H1 (cell line): ENCODE measurements around the gene RPL14. TPM values are rescaled to one million over a fixed set of nuclear protein-coding genes. Genes with fewer than 3 reads are reported as not detected.

Experiments used
- CTCF ChIA-PET: fragments of 300-600 bp; sonication (Branson Sonifier 250); formaldehyde crosslinking; loops from one replicate; lab custom pipeline; 2021; ENCODE audit not compliant: partially characterized antibody; lab: Charles Lee
- POLR2A ChIA-PET: fragments of 300-600 bp; sonication (Branson Sonifier 250); formaldehyde crosslinking; loops from one replicate; lab custom pipeline; 2021; ENCODE audit warnings: inconsistent platforms; ENCODE audit not compliant: partially characterized antibody; lab: Charles Lee
- DNase-seq, 2 experiments: peaks; one replicate each; pipeline versions ENCODE4 v3.0.0 to v3.0.0-alpha.2; 2010 to 2022; ENCODE audit warnings: low spot score in 2 of 2, low read depth in 1 of 2, mixed read lengths in 1 of 2
- FAIRE-seq: peaks from 2 replicates; lab custom pipeline; 2011; peaks lifted over from hg19 to GRCh38; lab: Jason Lieb, UNC
- H2AFZ ChIP-seq: 2 replicates; pipeline ENCODE4 v1.8.1; 2012; ENCODE audit warnings: low read length, inconsistent platforms
- H2AK5ac ChIP-seq: 2 replicates; pipeline ENCODE4 v1.6.1; 2013; ENCODE audit warnings: low read depth, low read length
- H2BK120ac ChIP-seq: replicated peaks from 2 replicates; pipeline ENCODE3; 2013; ENCODE audit warnings: low read depth, low read length, inconsistent platforms
- H2BK12ac ChIP-seq: 2 replicates; pipeline ENCODE4 v1.6.1; 2013; ENCODE audit warnings: low read depth, low read length
- H2BK15ac ChIP-seq: 2 replicates; pipeline ENCODE4 v1.6.1; 2013; ENCODE audit warnings: low read length
- H2BK20ac ChIP-seq: 2 replicates; pipeline ENCODE4 v1.6.1; 2013; ENCODE audit warnings: low read length
- H2BK5ac ChIP-seq: 2 replicates; pipeline ENCODE4 v1.6.1; 2013; ENCODE audit warnings: low read depth, low read length
- H3K14ac ChIP-seq: 2 replicates; pipeline ENCODE4 v1.6.1; 2013; ENCODE audit warnings: inconsistent platforms; ENCODE audit not compliant: insufficient read length
- H3K18ac ChIP-seq: 2 replicates; pipeline ENCODE4 v1.6.1; 2013; ENCODE audit warnings: low read length; ENCODE audit errors: extremely low read depth
- H3K23ac ChIP-seq: 2 replicates; pipeline ENCODE4 v1.6.1; 2013; ENCODE audit warnings: inconsistent platforms; ENCODE audit not compliant: insufficient read length
- H3K23me2 ChIP-seq: 2 replicates; pipeline ENCODE4 v1.6.1; 2013; ENCODE audit warnings: low read depth, low read length
- H3K27ac ChIP-seq: 2 replicates; pipeline ENCODE4 v1.6.1; 2011; ENCODE audit warnings: low read depth, low read length, inconsistent platforms
- H3K27me3 ChIP-seq, 4 experiments: replicated peaks in 1 of 4; 1 replicate in 1 of 4; 2 replicates in 3 of 4; pipeline versions ENCODE4 v1.6.1 to v1.8.1; 2011 to 2013; ENCODE audit warnings: low read length in 3 of 4, mild to moderate bottlenecking in 3 of 4, inconsistent platforms in 2 of 4, mixed read lengths in 2 of 4, moderate library complexity in 1 of 4; ENCODE audit not compliant: control insufficient read depth in 3 of 4, insufficient read depth in 3 of 4; ENCODE audit errors: extremely low read depth in 1 of 4
- H3K36me3 ChIP-seq, 4 experiments: 2 replicates each; pipeline versions ENCODE4 v1.6.1 to v1.8.1; 2011 to 2013; ENCODE audit warnings: mild to moderate bottlenecking in 4 of 4, low read length in 3 of 4, moderate library complexity in 2 of 4, control low read depth in 1 of 4, inconsistent platforms in 1 of 4; ENCODE audit not compliant: insufficient read depth in 4 of 4, control insufficient read depth in 2 of 4
- H3K4ac ChIP-seq: replicated peaks from 2 replicates; pipeline ENCODE3; 2013; ENCODE audit warnings: low read length, low read depth, mixed read lengths, inconsistent platforms; ENCODE audit not compliant: insufficient read length
- H3K4me1 ChIP-seq, 4 experiments: replicated peaks in 1 of 4; 1 replicate in 1 of 4; 2 replicates in 3 of 4; pipeline versions ENCODE4 v1.6.1 to v1.8.1; 2011 to 2013; ENCODE audit warnings: low read length in 3 of 4, inconsistent platforms in 2 of 4, mixed read lengths in 1 of 4; ENCODE audit not compliant: insufficient read depth in 4 of 4, control insufficient read depth in 3 of 4
- H3K4me2 ChIP-seq, 2 experiments: 2 replicates each; pipeline versions ENCODE4 v1.6.1 to v1.8.1; 2011 to 2013; ENCODE audit warnings: low read depth in 2 of 2, low read length in 2 of 2, control low read depth in 1 of 2, inconsistent platforms in 1 of 2, mild to moderate bottlenecking in 1 of 2; ENCODE audit not compliant: insufficient read depth in 1 of 2
- H3K4me3 ChIP-seq, 4 experiments: fragments of 200-600, 300-600 bp in 1 of 4; sonication (generic), shearing (Covaris generic), sonication (Bioruptor Twin) in 1 of 4; 2 replicates each; pipeline versions ENCODE4 v1.5.1 to v1.8.1; 2011 to 2016; ENCODE audit warnings: low read length in 4 of 4, low read depth in 3 of 4, control low read depth in 2 of 4, inconsistent platforms in 2 of 4, mild to moderate bottlenecking in 2 of 4, mixed read lengths in 1 of 4, moderate library complexity in 1 of 4; ENCODE audit not compliant: insufficient read depth in 2 of 4; ENCODE audit errors: extremely low read depth in 1 of 4
- H3K56ac ChIP-seq: replicated peaks from 2 replicates; pipeline ENCODE3; 2013; ENCODE audit warnings: low read depth, mild to moderate bottlenecking, mixed read lengths, low read length, inconsistent platforms; ENCODE audit not compliant: insufficient read length
- H3K79me1 ChIP-seq: 2 replicates; pipeline ENCODE4 v1.6.1; 2013; ENCODE audit warnings: low read depth, low read length, control low read depth
- H3K79me2 ChIP-seq, 2 experiments: 2 replicates each; pipeline versions ENCODE4 v1.6.1 to v1.8.1; 2012 to 2013; ENCODE audit warnings: low read length in 2 of 2, mild to moderate bottlenecking in 2 of 2, inconsistent platforms in 1 of 2; ENCODE audit not compliant: insufficient read depth in 2 of 2, control insufficient read depth in 1 of 2
- H3K9ac ChIP-seq, 4 experiments: replicated peaks in 1 of 4; 1 replicate in 1 of 4; 2 replicates in 3 of 4; pipeline versions ENCODE4 v1.6.1 to v1.8.1; 2011 to 2013; ENCODE audit warnings: low read depth in 3 of 4, low read length in 3 of 4, control low read depth in 2 of 4, mild to moderate bottlenecking in 2 of 4, moderate library complexity in 2 of 4, inconsistent platforms in 1 of 4; ENCODE audit errors: extremely low read depth in 1 of 4
- H3K9me3 ChIP-seq, 2 experiments: 2 replicates each; pipeline versions ENCODE4 v1.6.1 to v1.8.1; 2012 to 2013; ENCODE audit warnings: mild to moderate bottlenecking in 2 of 2, moderate library complexity in 2 of 2, control low read depth in 1 of 2, inconsistent platforms in 1 of 2, low read depth in 1 of 2, low read length in 1 of 2, mixed read lengths in 1 of 2; ENCODE audit not compliant: insufficient read depth in 2 of 2
- H4K20me1 ChIP-seq, 2 experiments: replicated peaks in 1 of 2; 2 replicates each; pipeline versions ENCODE3 to v1.8.1; 2011 to 2013; ENCODE audit warnings: inconsistent platforms in 2 of 2, low read length in 2 of 2, mild to moderate bottlenecking in 1 of 2; ENCODE audit not compliant: insufficient read depth in 2 of 2, control insufficient read depth in 1 of 2
- H4K5ac ChIP-seq: 2 replicates; pipeline ENCODE4 v1.6.1; 2013; ENCODE audit warnings: low read length, low read depth, mixed read lengths, inconsistent platforms; ENCODE audit not compliant: insufficient read length
- H4K8ac ChIP-seq: 2 replicates; pipeline ENCODE4 v1.8.0; 2013; ENCODE audit warnings: mild to moderate bottlenecking, moderate library complexity, low read length, inconsistent platforms; ENCODE audit not compliant: insufficient read depth; ENCODE audit errors: extremely low read depth
- H4K91ac ChIP-seq: replicated peaks from 2 replicates; pipeline ENCODE3; 2013; ENCODE audit warnings: low read length, mixed read lengths, inconsistent platforms; ENCODE audit not compliant: insufficient read length
- CHD1 ChIP-seq: IDR thresholded peaks from 2 replicates; pipeline ENCODE4 v1.6.1; 2012; ENCODE audit warnings: low read depth, low read length, improper control_type of control experiment
- EGR1 ChIP-seq: IDR thresholded peaks from 2 replicates; pipeline ENCODE4 v1.6.1; 2011; ENCODE audit warnings: low read depth, low read length, borderline replicate concordance
- EP300 ChIP-seq, 2 experiments: IDR thresholded peaks; 1 replicate in 1 of 2; 2 replicates in 1 of 2; pipeline ENCODE4 v1.6.1; 2011 to 2012; ENCODE audit warnings: low read depth in 2 of 2, low read length in 2 of 2, mild to moderate bottlenecking in 2 of 2, borderline replicate concordance in 1 of 2, inconsistent platforms in 1 of 2, moderate library complexity in 1 of 2
- FOSL1 ChIP-seq: IDR thresholded peaks from 2 replicates; pipeline ENCODE4 v1.6.1; 2011; ENCODE audit warnings: mild to moderate bottlenecking, low read depth, low read length, moderate library complexity; ENCODE audit not compliant: insufficient read depth
- GABPA ChIP-seq: IDR thresholded peaks from 2 replicates; pipeline ENCODE4 v1.6.1; 2011; ENCODE audit warnings: mild to moderate bottlenecking, low read length, moderate library complexity, borderline replicate concordance; ENCODE audit not compliant: insufficient read depth
- SP2 ChIP-seq: IDR thresholded peaks from 2 replicates; pipeline ENCODE4 v1.6.1; 2012; ENCODE audit warnings: mild to moderate bottlenecking, low read length, inconsistent platforms
- TAF7 ChIP-seq: optimal IDR thresholded peaks from 2 replicates; pipeline ENCODE3; 2011; ENCODE audit warnings: low read depth, mild to moderate bottlenecking, inconsistent platforms, low read length, moderate library complexity, borderline replicate concordance
- ZNF274 ChIP-seq: IDR thresholded peaks from 2 replicates; pipeline ENCODE4 v1.7.0; 2012; ENCODE audit warnings: low read length, borderline replicate concordance; ENCODE audit errors: extremely low read depth
- WGBS, 2 experiments: shearing (Covaris generic) in 1 of 2; methylation state at CpG; one replicate each; pipeline versions ENCODE4 v1.1.6 to v1.1.7; 2013 to 2015; ENCODE audit warnings: low lambda C conversion rate in 2 of 2, mixed read lengths in 2 of 2, inconsistent platforms in 1 of 2, low coverage in 1 of 2, missing lambda C conversion rate in 1 of 2; ENCODE audit not compliant: insufficient replicate concordance in 2 of 2, insufficient coverage in 1 of 2, insufficient read length in 1 of 2; ENCODE audit errors: extremely low coverage in 1 of 2, missing lambda C conversion rate in 1 of 2; 5-methylcytosine and 5-hydroxymethylcytosine counted together
- polyA plus RNA-seq, 7 experiments: library from polyadenylated mRNA; depleted of rRNA in 3 of 7; stranded (reverse) in 5 of 7; unstranded in 2 of 7; fragments of >200 nt in 5 of 7; fragments of 200-250 nt in 2 of 7; gene quantifications; 1 replicate in 5 of 7; 2 replicates in 1 of 7; 4 replicates in 1 of 7; pipeline versions ENCODE4 v1.2.1 to v1.2.3, GENCODE V29; 2011 to 2013; ENCODE audit warnings: missing spikeins in 2 of 7, mixed read lengths in 2 of 7
- total RNA-seq: library from RNA; stranded (reverse); fragmentation: NEBNext Ultra II Directional; extraction: Animal tissue kit (Norgen Biotek cat#: 25700); gene quantifications from 2 replicates; pipeline ENCODE4 v1.2.1, GENCODE V29; 2021
- TF ChIP-seq, protein P1 (sequence below), 3 experiments: IDR thresholded peaks; 1 replicate in 2 of 3; 2 replicates in 1 of 3; pipeline versions ENCODE4 v1.5.1 to v1.6.1; 2011; ENCODE audit warnings: low read length in 3 of 3, mild to moderate bottlenecking in 3 of 3, inconsistent platforms in 2 of 3, low read depth in 1 of 3, moderate library complexity in 1 of 3; ENCODE audit not compliant: insufficient read depth in 1 of 3; ENCODE audit errors: control extremely low read depth in 1 of 3

RPL14 gene
- total and polyA plus RNA-seq, 2 of the 8 experiments (the other 6 are each of a cell fraction or from before 2014, with no cell fraction given), result 1,192 to 2,341 TPM

DNA sequence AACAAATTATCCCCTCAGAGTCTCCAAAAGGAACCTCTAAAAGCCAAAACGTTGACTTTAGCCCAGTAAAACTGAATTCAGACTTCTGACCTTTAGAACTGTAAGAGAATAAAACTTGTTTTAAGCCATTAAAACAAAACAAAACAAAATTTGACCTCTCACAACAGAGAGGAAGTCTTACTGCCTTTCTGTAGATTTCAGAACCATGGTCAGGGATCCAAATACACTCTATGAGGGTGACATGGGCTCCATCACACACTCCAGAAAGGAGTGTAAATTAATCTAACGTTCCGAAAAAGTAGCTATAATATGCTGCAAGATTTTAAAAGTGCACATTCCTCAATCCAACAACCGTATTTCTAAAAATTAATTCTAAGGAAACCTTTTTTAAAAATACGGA, 19.2 kb upstream of the RPL14 start:
- no peak overlapping the region for H3K4me2 ChIP-seq
- H2BK120ac ChIP-seq, result no peak overlapping the region
- no peak overlapping the region for H4K5ac ChIP-seq
- no peaks in the 10 kb centered on the region for H3K79me1 ChIP-seq
- H3K27ac ChIP-seq, result no peak overlapping the region
- H3K79me2 ChIP-seq, result no peaks in the 10 kb centered on the region
- H2BK15ac ChIP-seq, result no peak overlapping the region
- DNase-seq (no peak), FAIRE-seq (peak; percentile 24)
- no peak overlapping the region for H2BK20ac ChIP-seq
- no peak overlapping the region for H2BK5ac ChIP-seq
- H3K4ac ChIP-seq, result no peak overlapping the region
- H3K9me3 ChIP-seq, result peaks cover 0 to 3% of the 10 kb centered on the region in 2 experiments; a peak in 1 of 4 replicates
- no peak overlapping the region for H4K8ac ChIP-seq
- H3K56ac ChIP-seq, result no peak overlapping the region
- no peak overlapping the region for H3K18ac ChIP-seq
- H3K27me3 ChIP-seq, result no peaks in the 10 kb centered on the region
- no peaks in the 10 kb centered on the region for H3K4me1 ChIP-seq
- no peak overlapping the region for H2AFZ ChIP-seq
- no peak overlapping the region for H2BK12ac ChIP-seq
- H3K4me3 ChIP-seq, result no peak overlapping the region
- ChIA-PET CTCF (interaction anchor here (1.5 to 1.8 kb wide), 2 partner anchors 8 to 110 kb away, joined by 4 read pairs; no protein-coding TSS in a partner anchor), POLR2A (interaction anchor here (0.6 to 1.2 kb wide), 2 partner anchors 8 to 128 kb away, joined by 3 read pairs; partner anchors contain the start of gene EIF1B)
- H3K36me3 ChIP-seq, result no peaks in the 10 kb centered on the region
- H2AK5ac ChIP-seq, result no peak overlapping the region
- no peak overlapping the region for H3K14ac ChIP-seq
- H3K23ac ChIP-seq, result no peak overlapping the region
- H3K23me2 ChIP-seq, result no peaks in the 10 kb centered on the region
- WGBS, 2 experiments, result 82% methylated on average over 5 of the region's 5 CpGs; no CpG with 5 or more reads in 1 of the 2 experiments
- H3K9ac ChIP-seq, result no peak overlapping the region
- H4K91ac ChIP-seq, result no peak overlapping the region
- H4K20me1 ChIP-seq, result no peaks in the 10 kb centered on the region
- TF ChIP-seq TAF7, result no peak
- TF ChIP-seq CHD1, result no peak
- TF ChIP-seq EP300 (IDR thresholded peaks at IDR 0.05; ENCODE audit: borderline replicate concordance in 1 of 2, low read depth in 2 of 2, low read length in 2 of 2), result no peak
- TF ChIP-seq, protein P1, sequence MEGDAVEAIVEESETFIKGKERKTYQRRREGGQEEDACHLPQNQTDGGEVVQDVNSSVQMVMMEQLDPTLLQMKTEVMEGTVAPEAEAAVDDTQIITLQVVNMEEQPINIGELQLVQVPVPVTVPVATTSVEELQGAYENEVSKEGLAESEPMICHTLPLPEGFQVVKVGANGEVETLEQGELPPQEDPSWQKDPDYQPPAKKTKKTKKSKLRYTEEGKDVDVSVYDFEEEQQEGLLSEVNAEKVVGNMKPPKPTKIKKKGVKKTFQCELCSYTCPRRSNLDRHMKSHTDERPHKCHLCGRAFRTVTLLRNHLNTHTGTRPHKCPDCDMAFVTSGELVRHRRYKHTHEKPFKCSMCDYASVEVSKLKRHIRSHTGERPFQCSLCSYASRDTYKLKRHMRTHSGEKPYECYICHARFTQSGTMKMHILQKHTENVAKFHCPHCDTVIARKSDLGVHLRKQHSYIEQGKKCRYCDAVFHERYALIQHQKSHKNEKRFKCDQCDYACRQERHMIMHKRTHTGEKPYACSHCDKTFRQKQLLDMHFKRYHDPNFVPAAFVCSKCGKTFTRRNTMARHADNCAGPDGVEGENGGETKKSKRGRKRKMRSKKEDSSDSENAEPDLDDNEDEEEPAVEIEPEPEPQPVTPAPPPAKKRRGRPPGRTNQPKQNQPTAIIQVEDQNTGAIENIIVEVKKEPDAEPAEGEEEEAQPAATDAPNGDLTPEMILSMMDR (IDR thresholded peaks at IDR 0.05; ENCODE audit: control extremely low read depth in 1 of 3, insufficient read depth in 1 of 3, low read depth in 1 of 3, low read length in 3 of 3), result no peak
- TF ChIP-seq EGR1, result no peak
- no peak for TF ChIP-seq ZNF274
- no peak for TF ChIP-seq GABPA
- TF ChIP-seq SP2, result no peak
- no peak for TF ChIP-seq FOSL1
